NCI-H2081 treated with DMSO at 0.1 percent for 48 hours (cell line): Measurements from ENCODE around the gene TUFT1.
"Not testable (repeated sequence)": the region's sequence is repeated elsewhere in the genome, so short reads cannot be mapped to it uniquely, and the experiment has no call there.

Experiments
- DNase-seq: peaks from one replicate; lab custom pipeline; 2025; lab: John Stamatoyannopoulos, UW

TUFT1 gene

DNA sequence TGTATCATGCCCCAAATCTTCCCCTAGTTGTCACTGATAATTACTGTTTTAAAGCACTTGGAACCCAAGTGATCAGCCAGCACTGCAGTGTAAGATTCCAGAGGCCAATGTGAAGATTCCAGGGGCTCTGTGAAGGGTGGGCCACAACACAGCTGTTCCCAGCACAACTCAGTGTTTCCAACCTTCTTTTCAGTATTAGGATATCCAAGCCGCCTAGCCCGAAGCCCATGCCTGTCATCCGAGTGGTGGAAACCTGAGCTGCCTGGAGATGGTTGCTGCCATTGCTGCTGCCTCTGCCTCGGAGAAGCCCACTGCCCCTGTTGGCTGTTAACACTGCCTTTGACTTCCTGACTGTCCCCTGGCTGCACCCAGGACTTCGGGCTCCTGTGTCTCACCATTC, 41.3 kb downstream of the TUFT1 start:
- no peak for DNase-seq

DNA sequence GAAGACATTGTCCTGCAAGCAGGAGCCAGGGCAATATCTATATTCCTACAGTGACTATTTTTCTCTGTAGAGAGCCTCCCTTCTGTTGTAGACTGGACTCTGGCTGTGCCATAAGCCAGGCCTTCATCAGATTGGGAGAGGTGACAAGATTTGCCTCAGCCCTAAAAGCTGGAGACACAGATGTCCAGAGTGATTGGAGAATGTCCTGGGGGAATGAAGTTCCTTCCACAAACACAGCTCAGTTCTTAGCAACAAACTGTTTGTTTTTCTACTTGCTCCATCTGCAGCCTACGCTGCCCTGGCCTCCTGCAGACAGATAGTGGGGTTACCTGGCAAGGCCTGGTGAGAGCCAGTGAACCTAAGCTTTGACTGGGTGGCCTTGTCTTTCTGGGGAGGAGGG, 41.8 kb downstream of the TUFT1 start:
- no peak for DNase-seq

DNA sequence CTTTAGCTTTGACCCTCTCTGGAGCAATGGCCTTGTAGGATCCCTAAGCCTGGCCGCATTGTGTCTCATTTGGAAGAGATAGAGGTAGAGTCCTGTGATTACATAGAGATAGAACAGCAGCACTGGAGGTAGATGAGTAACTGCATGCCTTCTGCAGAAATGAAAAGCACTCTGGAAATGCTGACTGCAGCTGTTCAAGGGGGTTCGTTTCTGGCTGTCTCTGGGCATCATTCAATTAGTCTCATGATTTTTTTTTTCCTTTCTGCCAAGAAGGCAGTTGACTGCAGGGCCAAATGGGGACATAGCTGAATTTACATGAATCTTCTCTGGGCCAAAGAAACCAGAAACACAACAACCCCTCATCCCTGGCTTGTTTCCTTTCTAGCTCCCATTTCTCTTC, 43.7 kb downstream of the TUFT1 start:
- DNase-seq: no peak

DNA sequence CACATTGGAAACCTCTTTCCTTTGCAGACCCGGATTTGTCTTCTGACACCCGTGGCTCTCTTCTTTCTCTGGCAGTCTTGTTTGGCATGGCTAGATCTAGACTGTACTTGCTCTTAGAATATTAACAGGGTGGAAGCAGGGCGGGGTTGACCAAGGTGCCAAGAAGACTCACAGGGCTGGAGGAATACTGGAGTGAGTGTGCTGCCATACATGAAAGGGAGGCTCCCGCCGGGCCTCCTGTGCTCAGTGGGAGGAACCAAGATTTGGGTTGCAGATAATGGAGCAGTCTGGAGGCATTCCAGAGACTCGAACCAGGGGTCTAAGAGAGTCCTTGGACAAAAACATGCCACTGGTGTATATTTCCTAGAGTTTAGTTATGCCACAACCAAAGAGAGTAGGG, 44.2 kb downstream of the TUFT1 start:
- DNase-seq: no peak

DNA sequence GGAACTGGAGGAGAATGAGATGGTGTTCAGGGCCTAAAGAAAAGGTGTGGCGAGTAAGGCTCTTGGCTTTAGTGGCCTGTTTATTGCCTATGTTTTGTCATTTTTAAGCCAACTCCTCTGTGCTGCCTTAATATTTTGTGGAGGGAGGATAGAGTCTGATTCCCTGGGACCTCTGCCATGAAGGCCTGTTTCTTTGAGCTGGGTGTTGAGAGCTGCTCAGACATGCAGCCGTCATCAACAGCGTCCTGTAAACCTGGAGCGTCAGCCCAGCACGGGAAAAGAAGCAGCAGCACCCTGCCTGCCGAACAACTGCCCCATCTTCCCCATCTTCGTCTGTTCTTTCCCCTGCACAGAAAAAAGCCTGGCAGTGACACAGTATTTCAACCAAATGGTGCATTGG, 44.7 kb downstream of the TUFT1 start:
- DNase-seq: no peak

DNA sequence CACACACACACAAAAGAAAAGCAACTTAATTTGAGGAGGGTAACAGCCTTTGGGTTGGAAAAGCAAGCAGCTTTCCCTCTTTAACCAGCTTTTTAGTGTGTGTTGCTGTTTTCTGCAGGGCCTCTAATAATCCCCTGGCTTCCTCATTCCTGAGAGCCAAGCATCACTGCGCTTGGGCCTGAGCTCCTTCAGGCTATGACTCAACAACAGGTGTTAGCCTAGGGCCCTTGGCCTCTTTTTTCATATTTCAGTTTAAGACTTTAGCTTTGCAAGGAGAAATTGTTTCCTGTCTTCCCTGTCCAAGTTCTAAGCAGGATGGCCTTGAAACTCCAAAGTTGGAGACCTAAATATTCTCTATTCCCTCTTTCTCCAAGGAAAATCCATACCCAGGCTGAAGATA, 45.5 kb downstream of the TUFT1 start:
- DNase-seq: no peak

DNA sequence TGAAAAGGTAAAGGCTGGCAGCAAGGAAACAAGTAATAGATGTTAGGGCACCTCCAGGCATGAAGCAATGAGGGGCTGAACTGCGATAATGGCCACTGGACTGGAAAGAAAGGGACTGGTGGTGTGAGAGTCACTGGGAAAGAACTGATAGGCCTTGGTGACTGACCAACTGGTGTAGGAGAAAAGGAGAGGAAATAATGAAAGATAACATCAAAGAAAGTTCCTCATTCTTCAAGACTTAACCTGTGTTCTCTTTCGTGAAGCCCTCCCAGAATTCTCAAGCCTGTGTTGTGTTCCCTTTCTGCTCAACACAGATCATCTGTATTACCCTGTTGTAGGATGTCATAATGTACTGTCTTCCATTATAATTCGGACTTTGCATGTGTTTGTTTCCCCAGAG, 50.9 kb downstream of the TUFT1 start:
- no peak for DNase-seq

DNA sequence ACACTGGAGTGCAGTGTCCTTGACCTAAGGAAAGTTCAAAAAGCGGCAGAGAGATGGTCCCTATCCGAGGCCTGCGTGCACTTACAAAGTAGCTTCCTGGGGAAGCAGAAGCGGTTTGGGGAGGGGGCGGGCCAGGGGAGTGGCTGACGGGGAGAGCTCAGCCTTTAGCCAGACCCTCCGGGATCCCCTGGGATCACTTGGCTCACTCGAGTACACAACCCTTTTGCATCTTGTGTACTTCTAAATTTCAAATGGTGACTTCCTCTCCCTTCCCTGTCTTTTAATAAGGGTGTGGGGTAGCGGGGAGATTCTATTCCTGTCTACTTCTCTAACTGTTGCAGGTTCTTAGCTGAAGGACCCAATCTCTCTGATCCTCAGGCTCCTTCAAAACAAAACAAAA, 53.6 kb downstream of the TUFT1 start:
- no peak for DNase-seq

DNA sequence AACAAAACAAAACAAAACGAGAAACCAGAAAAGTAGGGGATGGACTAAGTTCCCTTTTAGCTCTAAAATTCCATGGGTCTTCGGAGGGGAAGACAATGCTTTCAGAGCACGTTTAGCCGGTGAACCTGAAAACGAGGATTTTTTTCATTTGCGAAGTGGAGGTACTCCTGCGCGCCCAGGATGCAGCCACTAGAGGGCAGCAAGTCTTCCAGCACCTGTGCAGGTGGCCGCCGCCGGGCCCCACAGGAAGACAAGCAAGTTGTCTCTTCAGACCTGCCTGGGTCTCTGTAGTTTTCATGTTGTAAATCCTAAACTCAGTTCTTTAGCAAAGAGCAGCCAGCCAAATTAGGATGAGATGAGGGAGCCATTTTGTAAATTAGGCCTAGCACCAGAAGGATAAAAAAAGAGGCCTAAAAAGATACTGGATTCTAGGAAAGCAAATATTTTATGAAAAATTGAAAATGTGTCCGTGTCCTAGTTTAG, 54.1 kb downstream of the TUFT1 start:
- DNase-seq: peak; percentile 71

DNA sequence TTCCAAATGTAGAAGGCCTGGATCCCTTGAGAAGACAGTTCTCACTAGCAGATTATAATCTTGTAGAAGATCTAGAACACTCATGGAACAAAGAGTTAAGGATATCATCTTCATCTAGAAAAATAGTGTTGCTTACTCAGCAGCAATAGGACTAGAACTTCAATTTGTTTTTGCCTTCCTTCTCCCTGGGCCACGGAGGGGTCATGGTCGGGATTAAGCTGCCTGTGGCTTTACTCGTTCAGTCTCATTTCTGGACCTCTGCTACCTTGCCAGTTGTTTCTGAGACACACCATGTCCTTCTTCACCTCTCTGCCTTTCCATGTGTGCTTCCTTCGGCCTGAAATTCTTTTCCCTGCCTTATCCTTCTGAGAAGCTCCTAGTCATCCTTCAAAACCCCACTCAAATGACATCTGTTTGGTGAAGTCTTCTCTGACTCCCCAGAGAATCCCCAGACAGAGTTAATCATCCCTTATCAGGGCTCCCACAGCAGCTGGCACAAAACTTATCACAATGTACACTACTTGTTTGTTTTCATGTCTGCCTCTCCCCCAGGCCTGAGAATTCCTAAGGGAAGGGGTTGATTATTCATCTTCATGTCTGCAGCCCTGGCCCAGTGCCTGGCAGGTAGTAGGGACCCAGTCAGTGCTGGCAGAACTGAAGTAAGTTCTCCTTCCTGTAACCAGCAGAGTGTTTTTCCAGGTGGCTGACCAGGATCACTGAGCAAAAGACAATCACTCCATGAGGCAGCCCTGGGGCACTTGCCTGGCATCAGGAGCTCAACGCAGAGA, 56.3 kb downstream of the TUFT1 start:
- no peak for DNase-seq

DNA sequence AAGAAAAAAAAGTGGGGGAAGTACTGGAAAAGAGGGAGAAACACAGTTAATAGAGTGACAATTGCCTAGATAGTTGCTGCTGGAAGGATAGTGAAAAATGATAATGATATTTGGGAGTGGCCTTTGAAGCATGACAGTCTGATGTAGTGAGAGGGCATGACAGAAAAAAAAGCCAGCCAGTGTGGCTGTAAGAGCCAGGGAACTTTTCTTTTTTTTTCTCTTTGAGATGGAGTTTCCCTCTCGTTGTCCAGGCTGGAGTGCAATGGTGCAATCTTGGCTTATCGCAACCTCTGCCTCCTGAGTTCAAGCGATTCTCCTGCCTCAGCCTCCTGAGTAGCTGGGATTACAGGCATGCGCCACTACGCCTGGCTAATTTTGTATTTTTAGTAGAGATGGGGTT, 62.4 kb downstream of the TUFT1 start:
- not testable (repeated sequence) for DNase-seq

DNA sequence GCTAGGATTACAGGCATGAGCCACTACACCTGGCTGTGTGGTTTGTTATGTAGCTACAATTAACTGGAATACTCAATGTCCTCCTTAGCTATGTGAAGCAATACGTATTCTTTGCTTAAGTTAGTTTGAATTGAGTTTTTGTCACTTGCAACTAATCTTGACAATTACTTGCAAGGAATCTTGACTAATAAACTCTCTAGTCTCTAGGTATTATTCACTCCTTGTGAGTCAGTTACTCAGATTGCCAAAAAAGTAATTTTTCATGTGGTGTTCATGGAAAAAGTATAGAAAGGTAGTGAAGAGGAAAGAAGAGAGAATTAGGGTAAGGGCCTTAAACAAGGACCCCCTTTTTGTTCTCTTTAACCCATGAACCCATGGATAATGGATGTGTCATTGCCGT, 64.2 kb downstream of the TUFT1 start:
- no peak for DNase-seq

DNA sequence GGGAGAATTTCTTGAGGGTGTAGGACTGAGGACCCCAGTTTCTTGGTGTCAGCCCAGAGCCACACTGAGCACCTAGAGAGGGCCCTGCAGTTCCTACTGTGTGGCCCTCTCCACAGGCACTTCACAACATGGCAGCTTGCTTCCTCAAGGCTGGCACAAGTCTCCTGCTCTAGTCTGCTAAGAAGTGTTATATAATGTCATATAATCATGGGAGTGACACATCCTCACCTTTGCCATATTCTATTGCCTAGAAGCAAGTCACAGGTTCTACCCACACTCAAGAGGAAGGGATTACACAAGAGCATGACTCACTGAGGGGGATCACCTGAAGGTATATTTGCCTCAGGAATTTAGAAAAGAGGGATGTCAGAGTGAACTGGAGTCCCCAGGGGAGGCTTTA, 66.3 kb downstream of the TUFT1 start:
- no peak for DNase-seq

DNA sequence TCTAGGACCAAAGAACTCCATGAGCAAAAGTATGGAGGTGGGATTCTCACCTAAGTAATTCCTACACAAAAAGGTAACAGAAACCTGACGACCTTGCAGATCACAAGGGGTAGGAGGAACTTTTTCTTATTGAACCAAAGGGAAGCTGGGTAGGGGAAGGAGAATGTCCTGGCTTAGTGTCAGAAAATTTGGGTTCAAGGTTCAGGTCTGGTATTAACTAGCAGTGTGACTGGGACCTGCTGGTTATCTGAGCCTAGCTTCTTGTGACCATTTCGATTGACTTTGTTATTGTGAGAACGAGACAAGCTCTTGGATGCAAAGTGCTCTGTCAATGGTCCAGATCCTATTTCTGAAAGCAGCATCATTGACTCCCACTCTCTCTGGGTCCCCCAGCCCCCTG, 66.7 kb downstream of the TUFT1 start:
- no peak for DNase-seq

DNA sequence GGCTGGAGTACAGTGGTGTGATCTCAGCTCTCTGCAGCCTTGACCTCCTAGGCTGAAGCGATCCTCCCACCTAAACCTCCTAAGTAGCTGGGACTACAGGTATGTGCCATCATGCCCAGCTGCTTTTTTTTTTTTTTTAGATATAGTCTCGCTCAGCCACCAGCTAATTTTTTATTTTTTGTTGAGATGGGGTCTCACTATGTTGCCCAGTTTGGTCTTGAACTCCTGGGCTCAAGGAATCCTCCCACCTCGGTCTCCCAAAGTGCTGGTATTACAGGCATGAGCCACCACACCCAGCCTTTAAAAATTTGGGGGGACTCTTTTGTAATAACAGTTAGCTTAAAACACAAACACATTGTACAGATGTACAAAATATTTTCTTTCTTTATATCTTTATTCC, 70.0 kb downstream of the TUFT1 start:
- DNase-seq: no peak

DNA sequence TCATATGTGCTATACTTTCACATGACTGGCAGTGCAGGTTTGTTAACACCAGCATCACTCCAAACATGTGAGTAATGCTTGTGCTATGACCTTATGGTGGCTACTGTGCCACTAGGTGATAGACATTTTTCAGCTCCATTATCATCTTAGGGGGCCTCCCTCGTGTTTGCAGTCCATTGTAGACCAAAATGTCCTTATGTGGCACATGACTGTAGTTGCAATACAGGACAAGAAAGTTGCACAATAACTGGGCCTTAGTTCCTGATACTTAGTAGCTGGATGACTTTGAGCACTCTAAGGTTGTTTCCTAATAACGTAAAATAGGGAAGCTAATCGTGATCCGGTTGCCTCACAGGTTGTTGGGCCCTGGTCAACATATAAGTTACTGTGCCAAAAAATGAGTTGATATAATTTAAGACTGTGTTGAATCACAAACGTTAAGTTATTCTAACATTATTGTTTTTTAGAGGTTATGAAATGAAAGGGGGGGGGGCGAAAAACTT, 71.2 kb downstream of the TUFT1 start:
- DNase-seq: no peak

DNA sequence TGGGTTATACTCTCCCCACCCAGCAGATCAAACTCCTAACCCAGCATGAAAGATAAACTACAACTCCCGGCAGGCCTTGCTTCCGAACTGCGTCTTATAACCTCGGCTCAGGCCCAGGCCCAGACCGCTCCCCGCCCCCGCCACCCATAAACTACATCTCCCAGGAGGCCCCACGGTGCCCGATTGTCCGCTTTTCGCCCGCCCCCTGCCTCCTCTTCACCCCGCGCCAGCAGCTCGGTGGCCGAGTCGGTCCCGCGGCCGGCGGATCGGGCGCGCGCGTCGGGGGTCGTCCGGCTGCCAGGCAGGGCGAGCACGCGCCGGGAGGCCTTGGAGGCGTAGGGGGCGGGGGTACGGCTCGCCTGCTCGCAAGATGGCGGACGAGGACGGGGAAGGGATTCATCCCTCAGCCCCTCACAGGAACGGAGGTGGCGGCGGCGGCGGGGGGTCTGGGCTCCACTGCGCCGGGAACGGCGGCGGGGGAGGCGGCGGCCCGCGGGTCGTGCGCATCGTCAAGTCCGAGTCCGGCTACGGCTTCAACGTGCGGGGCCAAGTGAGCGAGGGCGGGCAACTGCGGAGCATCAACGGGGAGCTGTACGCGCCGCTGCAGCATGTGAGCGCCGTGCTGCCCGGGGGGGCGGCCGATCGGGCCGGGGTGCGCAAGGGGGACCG, 71.9 kb downstream of the TUFT1 start, which contains the start of gene SNX27:
TSS of gene SNX27 (plus strand) at position 219 of the 669 bp plus-strand sequence. CDS start at position 371, 152 bp downstream.
- peak; percentile 74 for DNase-seq

DNA sequence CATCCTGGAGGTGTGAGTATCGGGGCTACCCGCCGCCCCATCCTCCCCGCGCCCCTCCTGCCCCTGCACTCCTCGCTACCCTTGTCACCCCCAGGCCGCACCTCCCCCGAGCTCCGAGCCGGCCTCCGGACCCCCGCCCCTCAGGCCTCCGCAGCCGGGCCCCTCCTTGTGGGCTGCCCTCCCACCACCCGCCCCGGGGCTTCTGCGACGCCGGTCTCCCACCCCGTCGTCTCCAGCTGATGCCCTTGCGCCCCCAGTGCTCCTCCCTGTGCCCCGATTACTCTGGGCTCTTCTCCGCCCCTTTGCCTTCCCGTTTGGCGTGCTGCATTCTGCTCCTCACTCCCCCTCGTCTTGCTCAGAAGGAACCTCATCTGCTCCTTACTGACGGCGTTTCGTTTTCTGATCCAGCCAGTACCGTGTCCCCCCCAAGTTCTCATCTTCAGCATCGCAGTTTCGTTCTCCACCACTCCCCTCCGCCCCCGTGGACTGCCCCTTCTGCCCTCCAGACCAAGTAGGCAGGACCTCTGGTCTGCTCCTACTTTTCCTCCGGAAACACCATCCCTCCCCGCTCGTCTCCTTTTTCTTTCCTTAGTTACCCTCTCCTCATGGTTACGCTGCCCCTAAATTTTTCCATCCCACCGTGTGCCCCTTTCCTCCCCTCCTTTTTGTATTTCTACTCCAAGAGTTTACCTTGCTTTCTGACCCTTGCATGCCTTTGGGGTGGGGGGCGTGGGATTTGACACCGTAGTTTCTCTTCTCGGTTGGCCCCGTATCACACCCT, 72.6 kb downstream of the TUFT1 start:
- no peak for DNase-seq

DNA sequence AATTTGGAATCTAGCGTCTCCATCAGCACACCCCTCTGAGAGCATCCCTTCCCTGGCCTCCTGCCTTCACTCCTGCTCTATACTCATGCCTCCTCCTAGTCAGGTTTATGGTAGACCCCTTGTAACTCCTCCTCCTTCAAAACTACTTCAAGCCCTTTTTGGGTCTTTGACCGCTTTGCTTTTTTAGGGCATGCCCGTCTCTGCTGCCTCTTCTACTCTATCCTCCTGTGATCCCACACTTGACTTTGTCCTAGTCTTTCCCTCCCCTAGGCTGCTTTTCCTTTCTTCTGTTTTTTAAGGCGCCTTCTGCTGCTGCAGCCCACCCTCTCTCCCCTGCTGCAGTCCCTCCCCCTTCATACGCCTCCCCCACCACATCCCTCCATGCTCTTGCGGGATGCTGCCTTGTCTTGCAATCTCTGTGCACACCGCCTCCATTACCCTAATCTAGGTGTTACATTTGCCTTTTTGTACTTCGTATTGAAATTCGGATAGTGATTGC, 73.2 kb downstream of the TUFT1 start:
- DNase-seq: no peak

DNA sequence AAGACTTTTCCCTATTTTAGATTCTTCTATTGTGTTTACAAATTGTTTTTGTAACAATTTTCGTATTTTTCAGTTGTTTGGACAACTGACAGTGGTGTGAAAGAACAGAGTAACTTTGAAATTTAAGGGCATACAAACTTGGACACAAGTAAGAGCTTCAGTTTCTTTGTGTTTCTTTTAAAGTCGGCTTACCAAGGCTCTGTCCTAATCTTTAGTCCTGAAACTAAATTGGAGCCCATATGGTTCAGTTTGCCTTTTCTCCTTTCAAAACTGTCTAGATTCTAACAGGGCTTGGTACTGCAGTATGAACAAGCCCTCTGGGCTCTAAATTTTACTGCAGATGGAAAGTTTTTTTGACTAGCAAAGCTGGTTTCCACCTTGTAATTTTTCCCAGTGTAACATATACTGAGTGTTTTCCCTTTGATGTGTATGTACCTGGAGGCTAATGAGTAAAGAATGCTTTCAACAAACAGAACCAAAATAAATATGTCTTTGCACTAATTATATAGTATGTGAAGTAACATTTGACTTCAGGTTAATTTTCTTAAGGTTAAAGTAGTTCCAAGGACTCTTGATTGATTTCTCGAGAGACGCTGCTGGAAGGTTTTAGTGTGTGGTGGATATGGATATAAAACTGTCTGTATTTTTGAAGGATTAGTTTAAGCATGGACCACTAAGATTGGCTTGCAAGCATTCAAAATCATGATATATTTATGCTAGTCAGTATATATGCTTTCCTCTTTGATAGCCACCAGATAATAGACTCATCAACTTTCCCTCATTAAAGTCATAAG, 75.8 kb downstream of the TUFT1 start:
- DNase-seq: no peak

DNA sequence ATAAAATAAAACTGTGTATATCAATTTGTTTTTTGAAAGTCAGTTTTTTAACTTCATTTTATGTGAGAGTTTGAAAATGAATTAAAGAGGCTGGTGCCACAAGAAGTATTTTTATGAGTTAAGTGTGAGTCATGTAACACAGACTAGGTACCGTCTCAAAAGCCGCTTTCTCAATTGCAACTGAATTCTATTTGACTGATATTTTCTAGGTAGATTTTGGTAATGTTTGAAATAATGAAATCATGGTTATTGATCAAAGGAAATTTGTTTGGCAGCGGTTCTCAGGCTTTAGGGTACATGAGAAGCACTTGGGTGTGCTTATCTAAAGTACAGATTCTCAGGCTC, 76.4 kb downstream of the TUFT1 start:
- no peak for DNase-seq

DNA sequence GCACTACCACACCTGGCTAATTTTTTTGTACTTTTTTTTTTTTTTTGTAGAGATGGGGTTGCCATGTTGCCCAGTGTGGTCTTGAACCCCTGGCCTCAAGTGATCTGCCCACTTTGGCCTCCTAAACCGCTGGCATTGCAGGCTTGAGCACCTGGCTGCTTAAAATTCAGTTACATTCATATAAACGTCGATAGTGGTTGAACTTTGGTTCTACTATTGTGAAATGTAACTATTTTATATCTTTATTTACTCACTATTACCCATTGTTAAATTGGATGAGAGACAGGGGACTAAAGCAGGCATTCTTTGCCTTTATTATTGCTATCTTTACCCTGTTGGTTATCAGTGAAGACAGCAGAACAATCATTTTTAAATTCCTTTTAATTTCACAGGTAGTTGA, 77.9 kb downstream of the TUFT1 start:
- no peak for DNase-seq
